H54 (cell line): Measurements from ENCODE around the gene CGB8.

Experiments used
- DNase-seq: peaks from one replicate; pipeline ENCODE4 v3.0.0; 2011; ENCODE audit warnings: low spot score, mixed read lengths; ENCODE audit not compliant: insufficient read length
- FAIRE-seq: peaks from 3 replicates; lab custom pipeline; 2011; peaks lifted over from hg19 to GRCh38; lab: Jason Lieb, UNC
- POLR2A ChIP-seq: IDR thresholded peaks from 2 replicates; pipeline ENCODE4 v1.6.1; 2011; ENCODE audit warnings: low read depth, mild to moderate bottlenecking, low read length

Gene CGB8

DNA sequence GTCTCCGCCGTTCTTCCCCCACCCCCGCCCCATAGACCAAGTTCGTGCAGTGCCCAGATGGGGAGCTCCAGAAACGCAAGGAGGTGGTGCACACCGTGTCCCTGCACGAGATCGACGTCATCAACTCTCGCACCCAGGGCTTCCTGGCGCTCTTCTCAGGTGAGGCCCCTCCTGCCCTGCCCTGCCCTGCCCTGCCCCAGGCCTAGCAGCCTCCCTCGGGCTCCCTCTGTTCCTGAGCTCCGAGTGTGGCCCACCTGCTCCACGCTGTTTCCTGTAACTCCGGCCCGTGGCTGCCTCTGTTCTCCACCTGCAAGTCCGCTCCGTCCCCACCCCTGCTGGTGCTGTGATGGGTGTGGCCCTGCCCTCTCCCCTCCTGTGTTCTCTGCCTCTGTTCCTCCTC is 38.5 kb downstream of the CGB8 start:
- TF ChIP-seq POLR2A = no peak
- FAIRE-seq (no peak), DNase-seq (no peak)

DNA sequence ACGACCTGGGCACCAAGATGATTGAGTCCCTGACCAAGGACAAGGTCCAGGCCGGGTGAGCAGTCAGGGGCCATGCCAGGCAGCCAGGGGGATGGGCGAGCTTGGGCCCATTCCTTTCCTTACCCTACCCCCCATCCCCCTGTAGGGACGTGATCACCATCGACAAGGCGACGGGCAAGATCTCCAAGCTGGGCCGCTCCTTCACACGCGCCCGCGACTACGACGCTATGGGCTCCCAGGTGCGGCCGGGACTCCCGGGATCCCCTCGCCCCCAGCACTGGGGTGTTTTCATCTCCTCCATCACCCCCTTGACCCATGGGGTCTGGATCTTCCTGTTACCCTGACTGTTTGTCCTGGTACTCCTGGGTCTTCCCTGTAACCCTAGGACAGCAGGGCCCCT is 39.1 kb downstream of the CGB8 start:
- TF ChIP-seq POLR2A = no peak
- DNase-seq (no peak), FAIRE-seq (no peak)

DNA sequence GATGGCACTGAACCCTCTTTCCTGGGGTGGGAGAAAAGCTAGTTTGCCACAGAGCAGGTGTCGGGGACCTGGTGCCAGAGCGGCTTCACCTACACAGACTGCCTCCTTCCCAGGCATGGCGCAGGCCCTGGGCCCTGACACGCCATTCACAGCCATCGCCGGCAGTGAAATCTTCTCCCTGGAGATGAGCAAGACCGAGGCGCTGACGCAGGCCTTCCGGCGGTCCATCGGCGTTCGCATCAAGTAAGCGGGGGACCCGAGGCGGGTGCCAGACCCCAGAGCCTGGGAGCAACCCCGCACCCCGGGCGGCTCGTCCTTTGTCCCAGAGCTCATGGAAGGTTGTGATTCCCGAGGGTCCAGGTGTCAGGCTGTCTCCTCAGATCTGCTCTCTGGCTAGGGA is 42.0 kb downstream of the CGB8 start:
- no peak for FAIRE-seq
- no peak for DNase-seq
- no peak for TF ChIP-seq POLR2A

DNA sequence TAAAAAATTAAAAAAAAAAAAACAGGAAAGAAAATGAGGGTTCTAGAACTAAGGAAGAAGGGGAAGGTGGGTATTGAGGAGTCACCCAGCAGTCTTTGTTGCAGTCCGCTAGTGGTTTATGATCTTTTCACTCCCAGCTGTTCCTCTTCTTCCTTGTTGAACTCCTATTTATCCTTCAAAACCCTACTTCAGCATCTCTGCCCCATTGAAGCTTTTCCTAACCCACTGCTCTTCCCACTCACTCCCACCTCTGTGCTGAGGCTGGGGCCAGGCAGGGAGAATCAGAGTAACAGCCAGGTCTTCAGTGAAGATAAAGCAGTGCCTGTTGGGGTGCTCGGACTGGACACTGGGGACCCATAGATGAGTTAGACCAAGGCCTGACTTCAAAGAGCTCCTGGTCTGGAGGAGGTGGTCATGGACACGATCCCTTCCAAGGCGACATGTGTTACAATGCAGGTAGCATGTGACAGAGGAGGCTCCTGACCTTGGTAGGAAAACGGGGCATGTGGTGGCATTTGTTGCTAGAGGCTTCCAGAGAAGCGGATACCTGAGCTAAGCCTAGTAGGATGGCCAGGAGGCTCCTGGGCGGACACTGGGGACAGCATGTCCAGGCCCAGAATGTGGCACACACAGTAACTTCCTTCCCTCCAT is 43.8 kb downstream of the CGB8 start:
- FAIRE-seq (no peak), DNase-seq (no peak)
- no peak for TF ChIP-seq POLR2A

DNA sequence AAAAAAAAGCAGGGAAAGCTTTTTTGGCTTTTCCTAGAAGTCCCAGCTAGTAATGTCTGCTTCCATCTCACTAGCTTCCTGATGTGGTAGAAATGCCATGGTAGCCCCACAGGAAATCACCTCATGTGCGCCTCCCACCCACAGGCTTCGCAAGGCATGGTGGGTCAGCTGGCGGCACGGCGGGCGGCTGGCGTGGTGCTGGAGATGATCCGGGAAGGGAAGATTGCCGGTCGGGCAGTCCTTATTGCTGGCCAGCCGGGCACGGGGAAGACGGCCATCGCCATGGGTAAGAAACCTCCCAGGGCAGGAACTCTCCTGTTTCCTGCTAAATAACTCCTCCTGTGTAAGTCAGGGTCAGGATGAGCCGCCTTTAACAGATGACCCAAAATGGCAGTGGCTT is 44.8 kb downstream of the CGB8 start:
- DNase-seq (no peak), FAIRE-seq (no peak)
- TF ChIP-seq POLR2A = no peak

DNA sequence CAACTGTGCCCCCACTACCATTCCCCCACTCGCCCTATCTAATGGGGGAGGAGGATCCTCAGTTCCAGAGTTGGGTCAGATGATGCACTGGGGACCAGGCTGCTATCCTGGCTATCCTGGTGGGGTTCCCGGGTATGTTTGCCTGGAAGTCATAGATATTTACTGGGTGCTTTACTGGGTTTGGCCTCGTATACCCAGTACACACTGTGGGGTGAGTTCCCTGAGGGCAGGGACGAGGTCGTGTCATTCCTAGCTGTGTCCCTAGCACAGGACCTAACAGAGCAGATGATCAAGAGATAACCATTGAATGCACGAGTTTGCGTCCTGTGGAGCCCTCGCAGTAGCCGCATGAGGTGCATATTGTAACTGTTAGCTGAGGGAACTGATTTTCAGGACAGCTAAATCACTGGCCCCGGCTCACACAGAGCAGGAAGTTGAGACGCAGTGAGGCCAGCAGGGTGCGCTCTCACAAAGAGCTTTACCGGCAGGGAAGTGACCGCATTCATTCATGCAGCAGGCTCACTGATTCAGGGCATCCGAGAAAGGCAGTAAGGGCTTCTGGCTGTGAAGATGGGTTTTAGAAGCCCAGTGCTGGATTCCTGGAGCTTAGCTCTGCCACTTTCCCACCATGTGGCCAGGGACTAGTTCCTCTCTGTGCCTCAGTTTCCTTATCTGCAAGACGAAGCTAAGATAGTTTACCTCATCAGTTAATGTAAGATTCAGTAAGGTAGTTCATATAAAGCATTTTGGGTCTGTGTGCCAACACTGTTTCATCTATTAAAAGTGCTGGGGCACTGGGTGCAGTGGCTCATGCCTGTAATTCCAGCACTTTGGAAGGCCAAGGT is 49.2 kb downstream of the CGB8 start:
- DNase-seq (no peak), FAIRE-seq (no peak)
- TF ChIP-seq POLR2A = no peak

DNA sequence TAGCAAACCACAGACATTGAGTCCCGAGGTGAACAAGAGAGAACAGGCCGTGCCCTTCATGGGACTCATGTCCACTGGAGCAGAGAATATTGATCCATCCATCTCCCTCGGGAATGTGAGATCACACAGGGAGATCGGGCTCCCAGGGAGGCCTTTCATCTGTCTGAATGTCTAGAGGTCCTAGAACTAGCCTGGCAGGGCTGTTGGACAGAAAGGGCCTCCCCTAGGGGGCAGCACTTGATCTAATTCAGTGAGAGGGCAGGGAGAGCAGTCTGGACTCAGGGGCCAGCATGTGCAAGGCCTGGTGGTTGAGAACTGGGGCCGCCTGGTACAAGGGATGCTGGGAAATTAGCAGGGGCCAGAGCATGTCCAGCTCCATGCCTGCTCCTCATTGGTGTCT is 50.9 kb downstream of the CGB8 start:
- DNase-seq (no peak), FAIRE-seq (no peak)
- no peak for TF ChIP-seq POLR2A
